EL (cell line): ENCODE results near the gene NOXA1.

ENCODE experiments used
- DNase-seq: peaks from one replicate; pipeline ENCODE4 v3.0.0-alpha.2; 2016

Gene NOXA1

GRCh38 chr9:137428841-137429545, 5.8 kb downstream of the NOXA1 start:
- no peak for DNase-seq

- DNase-seq: no peak
Observed at GRCh38 chr9:137429546-137429890, 6.3 kb downstream of the NOXA1 start.

- DNase-seq: no peak
Observed at GRCh38 chr9:137429974-137430722, 7.0 kb downstream of the NOXA1 start.

- DNase-seq: no peak
Observed at GRCh38 chr9:137430723-137431415, 7.7 kb downstream of the NOXA1 start.

GRCh38 chr9:137431416-137431931, 8.3 kb downstream of the NOXA1 start:
- no peak for DNase-seq

- DNase-seq: no peak
Observed at GRCh38 chr9:137432687-137433348, 9.6 kb downstream of the NOXA1 start.

- no peak for DNase-seq
Observed at GRCh38 chr9:137433349-137433915, 10.2 kb downstream of the NOXA1 start.

- no peak for DNase-seq
Observed at GRCh38 chr9:137433916-137434431, 10.8 kb downstream of the NOXA1 start.

GRCh38 chr9:137434498-137435380, 11.5 kb downstream of the NOXA1 start:
- no peak for DNase-seq

GRCh38 chr9:137435381-137435891, 12.2 kb downstream of the NOXA1 start:
- DNase-seq: no peak

GRCh38 chr9:137435980-137436760, 13.0 kb downstream of the NOXA1 start:
- DNase-seq: peak; percentile 91

- no peak for DNase-seq
Observed at GRCh38 chr9:137436761-137437600, 13.8 kb downstream of the NOXA1 start.

GRCh38 chr9:137437691-137438590, 14.7 kb downstream of the NOXA1 start:
- DNase-seq: no peak

GRCh38 chr9:137438591-137439157, 15.5 kb downstream of the NOXA1 start:
- no peak for DNase-seq

GRCh38 chr9:137439158-137439714, 16.0 kb downstream of the NOXA1 start:
- no peak for DNase-seq

GRCh38 chr9:137441289-137441934, 18.2 kb downstream of the NOXA1 start, which contains the start of gene ENTPD8:
TSS of gene ENTPD8 (minus strand) at chr9:137441357. CDS start at chr9:137438285, 3,072 bp downstream.
- DNase-seq: no peak

- DNase-seq: no peak
Observed at GRCh38 chr9:137441935-137442321, 18.7 kb downstream of the NOXA1 start.
